CD4-positive, alpha-beta T cell (primary cell): Measurements from ENCODE around the gene MBOAT7. TPM values are rescaled to one million over a fixed set of nuclear protein-coding genes. Genes with fewer than 3 reads are reported as not detected.

ENCODE experiments used
- ATAC-seq: fragments of 200-7000 bp; cut with Tn5 transposase; one replicate; pipeline ENCODE4 v1.10.0; 2022; ENCODE audit warnings: mild to moderate bottlenecking; ENCODE audit not compliant: poor library complexity
- CTCF ChIA-PET: fragments of 350-600 bp; sonication (Branson Sonifier 250); formaldehyde crosslinking; loops from one replicate; lab custom pipeline; 2021; ENCODE audit warnings: antibody characterized with exemption, inconsistent platforms; lab: Charles Lee
- POLR2A ChIA-PET: fragments of 350-600 bp; sonication (Branson Sonifier 250); formaldehyde crosslinking; loops from one replicate; lab custom pipeline; 2021; ENCODE audit warnings: antibody characterized with exemption, inconsistent platforms; lab: Charles Lee
- DNase-seq, 14 experiments: peaks; one replicate each; pipeline ENCODE4 v3.0.0-alpha.2; 2013 to 2020; ENCODE audit warnings: mixed read lengths in 2 of 14
- H3K27ac ChIP-seq, 2 donors: one replicate each; pipeline versions ENCODE4 v1.5.1 to v1.7.0; 2013; ENCODE audit warnings: low read length in 2 of 2, low read depth in 1 of 2, mild to moderate bottlenecking in 1 of 2
- H3K27me3 ChIP-seq, 2 experiments: 1 replicate in 1 of 2; 2 replicates in 1 of 2; pipeline versions ENCODE4 v1.6.1 to v1.7.0; 2013; ENCODE audit warnings: low read length in 2 of 2, control low read depth in 1 of 2, mild to moderate bottlenecking in 1 of 2, moderate library complexity in 1 of 2; ENCODE audit not compliant: insufficient read depth in 2 of 2, control insufficient read depth in 1 of 2
- H3K36me3 ChIP-seq: one replicate; pipeline ENCODE4 v1.6.1; 2013; ENCODE audit warnings: low read length, control low read depth; ENCODE audit not compliant: insufficient read depth
- H3K4me1 ChIP-seq: one replicate; pipeline ENCODE4 v1.6.1; 2013; ENCODE audit warnings: low read length, control low read depth; ENCODE audit not compliant: insufficient read depth
- H3K4me3 ChIP-seq: one replicate; pipeline ENCODE4 v1.5.1; 2013; ENCODE audit warnings: mild to moderate bottlenecking, low read length, moderate library complexity
- H3K9me3 ChIP-seq, 2 experiments: 1 replicate in 1 of 2; 2 replicates in 1 of 2; pipeline versions ENCODE4 v1.6.1 to v1.7.0; 2013; ENCODE audit warnings: low read length in 2 of 2, mild to moderate bottlenecking in 2 of 2, control low read depth in 1 of 2, moderate library complexity in 1 of 2; ENCODE audit not compliant: control insufficient read depth in 1 of 2, insufficient read depth in 1 of 2
- H3K27ac Mint-ChIP-seq: one replicate; pipeline ENCODE4 v1.8.0; 2020; ENCODE audit warnings: mixed read lengths
- H3K27me3 Mint-ChIP-seq: one replicate; pipeline ENCODE4 v1.8.0; 2021; ENCODE audit warnings: mixed read lengths
- H3K36me3 Mint-ChIP-seq: one replicate; pipeline ENCODE4 v1.8.0; 2021; ENCODE audit warnings: low read depth, mixed read lengths
- H3K4me1 Mint-ChIP-seq: one replicate; pipeline ENCODE4 v1.8.0; 2021; ENCODE audit warnings: low read depth, mixed read lengths
- H3K4me3 Mint-ChIP-seq: one replicate; pipeline ENCODE4 v1.8.0; 2020; ENCODE audit warnings: mild to moderate bottlenecking, mixed read lengths
- H3K9me3 Mint-ChIP-seq: one replicate; pipeline ENCODE4 v1.8.0; 2020; ENCODE audit warnings: mixed read lengths
- intact Hi-C, 2 experiments: fragments of 100-400 bp; cut with DNase I in 1 of 2; cut with micrococcal nuclease in 1 of 2; formaldehyde crosslinking; loops; one replicate each; pipeline versions ENCODE4 v1.15.1 to v1.9.0; 2023 to 2025; cut with DNase I, micrococcal nuclease
- total RNA-seq, 174 experiments: library from RNA in 2 of 174; stranded (reverse) in 2 of 174; gene quantifications; one replicate each; pipeline ENCODE4 v1.2.3 and lab custom pipeline; 2021 to 2026
- TF ChIP-seq, protein P1 (sequence below): fragments of 200-600 bp; IDR thresholded peaks from one replicate; pipeline ENCODE4 v1.8.0; 2022; ENCODE audit warnings: antibody characterized with exemption, mild to moderate bottlenecking

MBOAT7 gene
- total RNA-seq, 2 experiments from 2014 or later: 13.7 to 18.0 TPM

DNA sequence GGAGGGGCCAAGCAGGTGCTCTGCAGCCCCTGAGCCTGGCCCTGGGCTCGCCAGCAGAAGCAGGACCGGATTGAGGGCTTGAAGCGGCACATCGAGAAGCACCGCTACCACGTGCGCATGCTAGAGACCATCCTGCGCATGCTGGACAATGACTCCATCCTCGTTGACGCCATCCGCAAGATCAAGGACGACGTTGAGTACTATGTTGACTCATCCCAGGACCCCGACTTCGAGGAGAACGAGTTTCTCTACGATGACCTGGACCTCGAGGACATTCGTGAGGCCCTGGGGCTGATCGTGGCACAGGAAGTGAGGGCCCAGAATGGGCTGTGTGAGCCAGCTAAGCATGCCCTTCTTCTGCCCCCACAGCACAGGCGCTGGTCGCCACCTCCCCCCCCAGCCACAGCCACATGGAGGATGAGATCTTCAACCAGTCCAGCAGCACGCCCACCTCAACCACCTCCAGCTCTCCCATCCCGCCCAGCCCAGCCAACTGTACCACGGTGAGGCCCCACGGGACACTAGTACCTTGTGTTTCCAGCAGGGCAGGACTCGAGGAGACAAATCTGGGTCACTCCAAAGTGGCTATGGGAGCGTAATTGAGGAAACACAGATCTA is 43.7 kb downstream of the MBOAT7 start:
- POLR2A ChIA-PET: interaction anchor here (0.9 kb wide), 1 partner anchor 30 kb away, joined by 3 read pairs; the partner anchor contains the start of genes PRPF31 and TFPT
- intact Hi-C loops: no loop called here
- H3K27ac ChIP-seq: no peak overlapping the region
- Mint-ChIP-seq H3K27me3 (no peaks in the 10 kb centered on the region), H3K36me3 (peaks cover 87% of the 10 kb centered on the region), H3K4me1 (peaks cover 8% of the 10 kb centered on the region), H3K4me3 (no peak overlapping the region), H3K9me3 (no peaks in the 10 kb centered on the region), H3K27ac (no peak overlapping the region)
- TF ChIP-seq, protein P1, sequence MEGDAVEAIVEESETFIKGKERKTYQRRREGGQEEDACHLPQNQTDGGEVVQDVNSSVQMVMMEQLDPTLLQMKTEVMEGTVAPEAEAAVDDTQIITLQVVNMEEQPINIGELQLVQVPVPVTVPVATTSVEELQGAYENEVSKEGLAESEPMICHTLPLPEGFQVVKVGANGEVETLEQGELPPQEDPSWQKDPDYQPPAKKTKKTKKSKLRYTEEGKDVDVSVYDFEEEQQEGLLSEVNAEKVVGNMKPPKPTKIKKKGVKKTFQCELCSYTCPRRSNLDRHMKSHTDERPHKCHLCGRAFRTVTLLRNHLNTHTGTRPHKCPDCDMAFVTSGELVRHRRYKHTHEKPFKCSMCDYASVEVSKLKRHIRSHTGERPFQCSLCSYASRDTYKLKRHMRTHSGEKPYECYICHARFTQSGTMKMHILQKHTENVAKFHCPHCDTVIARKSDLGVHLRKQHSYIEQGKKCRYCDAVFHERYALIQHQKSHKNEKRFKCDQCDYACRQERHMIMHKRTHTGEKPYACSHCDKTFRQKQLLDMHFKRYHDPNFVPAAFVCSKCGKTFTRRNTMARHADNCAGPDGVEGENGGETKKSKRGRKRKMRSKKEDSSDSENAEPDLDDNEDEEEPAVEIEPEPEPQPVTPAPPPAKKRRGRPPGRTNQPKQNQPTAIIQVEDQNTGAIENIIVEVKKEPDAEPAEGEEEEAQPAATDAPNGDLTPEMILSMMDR: no peak
- ATAC-seq (no peak), DNase-seq (no peak)
- peaks cover 94% of the 10 kb centered on the region for H3K36me3 ChIP-seq
- H3K4me1 ChIP-seq: peaks cover 6% of the 10 kb centered on the region
- H3K4me3 ChIP-seq: no peak overlapping the region
- H3K9me3 ChIP-seq: no peaks in the 10 kb centered on the region
- H3K27me3 ChIP-seq: no peaks in the 10 kb centered on the region
- CTCF ChIA-PET: no interaction called here

DNA sequence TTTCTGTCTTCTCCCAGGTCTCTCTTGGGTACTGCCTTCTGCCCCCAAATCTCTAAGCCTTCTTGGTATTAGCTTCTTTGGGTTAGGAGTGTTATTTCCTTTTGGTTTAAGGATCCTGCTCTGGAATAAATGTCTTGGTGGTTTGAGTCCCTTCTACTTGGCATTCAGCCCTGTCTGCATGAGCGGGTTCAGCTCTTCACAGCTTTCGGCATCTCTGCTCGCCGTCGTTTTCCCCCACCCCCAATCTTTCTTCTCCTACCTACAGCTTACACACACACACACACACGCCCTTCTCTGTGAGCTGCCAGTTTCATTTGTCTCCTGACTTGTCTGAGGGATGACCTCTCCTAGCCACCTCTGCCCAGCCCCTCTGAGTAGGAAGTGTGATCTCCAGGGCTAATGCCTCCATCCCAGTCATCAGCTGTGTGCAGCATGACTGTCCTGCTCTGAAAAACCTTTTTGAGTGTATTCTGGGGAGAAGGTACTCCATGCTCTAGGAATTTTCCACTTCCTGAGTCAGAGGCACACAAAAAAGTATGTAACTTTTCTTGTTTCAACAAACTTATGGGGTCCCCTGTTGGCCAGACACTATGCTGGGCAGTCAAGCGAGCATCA is 47.1 kb downstream of the MBOAT7 start:
- DNase-seq: no peak
- no peak overlapping the region for H3K27ac ChIP-seq
- H3K4me3 ChIP-seq: no peak overlapping the region

DNA sequence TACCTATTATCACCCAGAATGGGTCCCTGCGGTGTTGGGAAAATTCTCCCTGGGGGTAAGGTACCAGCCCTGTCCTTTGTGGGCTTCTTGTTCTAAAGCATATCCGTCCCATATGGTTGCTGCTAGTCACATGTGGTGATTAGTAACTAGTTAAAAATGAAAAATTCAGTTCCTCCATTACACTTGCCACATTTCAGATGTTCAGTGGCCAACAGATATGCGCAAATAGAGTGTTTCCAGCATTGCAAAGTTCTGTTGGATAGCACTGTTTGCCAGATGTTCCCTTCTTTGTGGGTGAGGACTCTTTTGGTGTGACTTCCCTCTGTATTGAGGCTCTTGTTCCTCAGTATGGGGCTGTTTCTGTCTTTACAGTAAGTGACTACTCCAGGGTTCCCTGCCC is 48.0 kb downstream of the MBOAT7 start:
- ChIA-PET POLR2A (interaction anchor here (1.0 to 2.0 kb wide), 2 partner anchors 18 to 48 kb away, joined by 4 to 6 read pairs; partner anchors contain the start of genes LENG1 and MBOAT7), CTCF (no interaction called here)
- Histone ChIP-seq H3K9me3 (no peaks in the 10 kb centered on the region), H3K36me3 (peaks cover 68% of the 10 kb centered on the region), H3K27me3 (no peaks in the 10 kb centered on the region), H3K4me1 (peaks cover 37% of the 10 kb centered on the region), H3K4me3 (no peak overlapping the region), H3K27ac (no peak overlapping the region)
- H3K36me3 Mint-ChIP-seq: peaks cover 61% of the 10 kb centered on the region
- H3K4me1 Mint-ChIP-seq: peaks cover 42% of the 10 kb centered on the region
- H3K27ac Mint-ChIP-seq: no peak overlapping the region
- intact Hi-C loops: no loop called here
- H3K9me3 Mint-ChIP-seq: no peaks in the 10 kb centered on the region
- no peak overlapping the region for H3K4me3 Mint-ChIP-seq
- DNase-seq (no peak), ATAC-seq (no peak)
- H3K27me3 Mint-ChIP-seq: no peaks in the 10 kb centered on the region
- TF ChIP-seq, protein P1: no peak

More for the DNA sequence above, 47.1 kb downstream of the MBOAT7 start:
- H3K4me1 ChIP-seq: peaks cover 32% of the 10 kb centered on the region
- H3K36me3 ChIP-seq: peaks cover 78% of the 10 kb centered on the region
- CTCF ChIA-PET: no interaction called here
- POLR2A ChIA-PET: interaction anchor here (2.0 kb wide), 1 partner anchor 17 kb away, joined by 6 read pairs; the partner anchor contains the start of gene LENG1
- H3K27me3 ChIP-seq: no peaks in the 10 kb centered on the region
- H3K4me3 Mint-ChIP-seq: peak overlapping the region; percentile 62
- peaks cover 34% of the 10 kb centered on the region for H3K4me1 Mint-ChIP-seq
- H3K27me3 Mint-ChIP-seq: no peaks in the 10 kb centered on the region
- no peak for ATAC-seq
- intact Hi-C loops: no loop called here
- peaks cover 69% of the 10 kb centered on the region for H3K36me3 Mint-ChIP-seq
- TF ChIP-seq, protein P1: no peak
- H3K9me3 Mint-ChIP-seq: no peaks in the 10 kb centered on the region
- no peaks in the 10 kb centered on the region for H3K9me3 ChIP-seq
- no peak overlapping the region for H3K27ac Mint-ChIP-seq
